Tibial artery (tissue), 4 donors: ENCODE measurements around the gene STAT5A.

Experiments
- DNase-seq, 2 donors: peaks; one replicate each; pipeline ENCODE4 v3.0.0-alpha.2; 2019
- H3K27ac ChIP-seq, 2 donors: fragments of 200-600 bp; sonication (generic) in 1 of 2; 1 replicate in 1 of 2; 2 replicates in 1 of 2; pipeline ENCODE4 v1.5.1; 2018 to 2019; ENCODE audit warnings: mild to moderate bottlenecking in 1 of 2
- H3K27me3 ChIP-seq, 2 donors: fragments of 200-600 bp; sonication (generic) in 1 of 2; one replicate each; pipeline versions ENCODE4 v1.5.1 to v1.6.0; 2016 to 2019
- H3K36me3 ChIP-seq, 3 donors: fragments of 200-600 bp; sonication (generic) in 2 of 3; one replicate each; pipeline ENCODE4 v1.5.1; 2016 to 2019; ENCODE audit warnings: mild to moderate bottlenecking in 2 of 3
- H3K4me1 ChIP-seq, 4 donors: fragments of 200-600 bp; sonication (generic) in 2 of 4; 1 replicate in 3 of 4; 2 replicates in 1 of 4; pipeline ENCODE4 v1.5.1; 2016 to 2019
- H3K4me3 ChIP-seq, 2 donors: fragments of 200-600 bp; sonication (generic) in 1 of 2; 1 replicate in 1 of 2; 2 replicates in 1 of 2; pipeline ENCODE4 v1.5.1; 2018 to 2019; ENCODE audit warnings: mild to moderate bottlenecking in 2 of 2
- H3K9me3 ChIP-seq, 3 donors: fragments of 200-600 bp; sonication (generic) in 1 of 3; one replicate each; pipeline ENCODE4 v1.5.1; 2016 to 2019
- intact Hi-C: fragments of 100-400 bp; cut with DNase I; formaldehyde crosslinking; loops from one replicate; pipeline ENCODE4 v1.15.0; 2023; ENCODE audit warnings: low total_unique reads
- TF ChIP-seq, protein P1 (sequence below), 2 experiments: fragments of 200-600 bp in 1 of 2; fragments of 450-650 bp in 1 of 2; IDR thresholded peaks; one replicate each; pipeline ENCODE4 v1.5.1; 2017 to 2019; ENCODE audit warnings: antibody characterized with exemption in 2 of 2, mild to moderate bottlenecking in 1 of 2, moderate library complexity in 1 of 2

The STAT5A gene

DNA sequence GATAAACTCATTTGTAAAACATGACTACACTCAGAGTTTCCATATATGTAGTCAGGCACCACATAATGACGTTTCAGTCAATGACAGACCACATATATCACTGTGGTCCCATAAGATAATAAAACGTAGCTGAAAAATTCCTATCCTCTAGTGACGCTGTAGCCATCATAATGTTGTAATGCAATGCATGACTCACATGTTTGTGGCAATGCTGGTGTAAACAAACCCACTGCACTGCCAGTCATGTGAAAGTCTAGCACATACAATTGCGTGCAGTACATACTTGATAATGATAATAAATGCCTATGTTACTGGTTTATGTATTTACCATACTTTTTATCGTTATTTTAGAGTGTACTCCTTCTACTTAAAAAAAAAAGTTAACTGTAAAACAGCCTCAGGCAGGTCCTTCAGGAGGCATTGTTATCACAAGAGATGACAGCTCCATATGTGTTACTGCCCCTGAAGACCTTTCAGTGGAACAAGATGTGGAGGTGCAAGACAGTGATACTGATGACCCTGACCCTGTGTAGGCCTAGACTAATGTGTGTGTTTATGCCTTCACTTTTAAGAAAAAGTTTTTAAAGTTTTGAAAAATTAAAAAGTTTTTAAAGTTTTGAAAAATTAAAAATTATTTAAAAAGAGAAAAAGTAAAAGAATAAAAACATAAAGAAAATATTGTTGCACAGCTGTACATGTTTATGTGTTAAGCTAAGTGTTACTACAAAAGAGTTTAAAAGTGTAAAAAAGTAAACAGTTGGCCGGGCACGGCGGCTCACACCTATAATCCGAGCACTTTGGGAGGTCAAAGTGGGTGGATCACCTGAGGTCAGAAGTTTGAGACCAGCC, 21.2 kb upstream of the STAT5A start:
- peaks cover 0 to 11% (median under 1%) of the 10 kb centered on the region in 4 donors for H3K4me1 ChIP-seq
- no peaks in the 10 kb centered on the region for H3K27me3 ChIP-seq
- no peaks in the 10 kb centered on the region for H3K9me3 ChIP-seq
- DNase-seq, result no peak
- TF ChIP-seq, protein P1, sequence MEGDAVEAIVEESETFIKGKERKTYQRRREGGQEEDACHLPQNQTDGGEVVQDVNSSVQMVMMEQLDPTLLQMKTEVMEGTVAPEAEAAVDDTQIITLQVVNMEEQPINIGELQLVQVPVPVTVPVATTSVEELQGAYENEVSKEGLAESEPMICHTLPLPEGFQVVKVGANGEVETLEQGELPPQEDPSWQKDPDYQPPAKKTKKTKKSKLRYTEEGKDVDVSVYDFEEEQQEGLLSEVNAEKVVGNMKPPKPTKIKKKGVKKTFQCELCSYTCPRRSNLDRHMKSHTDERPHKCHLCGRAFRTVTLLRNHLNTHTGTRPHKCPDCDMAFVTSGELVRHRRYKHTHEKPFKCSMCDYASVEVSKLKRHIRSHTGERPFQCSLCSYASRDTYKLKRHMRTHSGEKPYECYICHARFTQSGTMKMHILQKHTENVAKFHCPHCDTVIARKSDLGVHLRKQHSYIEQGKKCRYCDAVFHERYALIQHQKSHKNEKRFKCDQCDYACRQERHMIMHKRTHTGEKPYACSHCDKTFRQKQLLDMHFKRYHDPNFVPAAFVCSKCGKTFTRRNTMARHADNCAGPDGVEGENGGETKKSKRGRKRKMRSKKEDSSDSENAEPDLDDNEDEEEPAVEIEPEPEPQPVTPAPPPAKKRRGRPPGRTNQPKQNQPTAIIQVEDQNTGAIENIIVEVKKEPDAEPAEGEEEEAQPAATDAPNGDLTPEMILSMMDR (IDR thresholded peaks at IDR 0.05), result no peak
- no peak overlapping the region for H3K27ac ChIP-seq
- intact Hi-C loops, result no loop called here
- H3K4me3 ChIP-seq, result no peak overlapping the region
- H3K36me3 ChIP-seq, result no peaks in the 10 kb centered on the region

DNA sequence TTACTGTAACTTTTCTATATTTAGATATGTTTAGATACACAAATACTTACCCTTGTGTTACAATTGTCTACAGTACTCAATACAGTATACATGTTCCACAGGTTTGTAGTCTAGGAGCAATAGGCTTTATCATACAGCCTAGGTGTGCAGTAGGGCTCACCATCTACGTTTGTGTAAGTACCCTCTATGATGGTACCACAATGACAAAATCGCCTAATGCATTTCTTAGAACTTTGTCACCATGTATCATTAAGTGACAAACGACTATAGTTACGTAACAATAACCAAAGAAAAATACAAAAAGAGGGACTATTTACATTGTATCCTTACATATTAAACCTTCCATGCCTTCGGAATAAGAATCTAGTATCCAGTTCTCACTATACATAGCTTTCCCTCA, 20.1 kb upstream of the STAT5A start:
- intact Hi-C loops, result no loop called here
- no peaks in the 10 kb centered on the region for H3K27me3 ChIP-seq
- H3K4me1 ChIP-seq, result peaks cover 0 to 16% (median 2%) of the 10 kb centered on the region in 4 donors
- H3K4me3 ChIP-seq, result no peak overlapping the region
- H3K27ac ChIP-seq, result no peak overlapping the region
- TF ChIP-seq, protein P1 (IDR thresholded peaks at IDR 0.05), result no peak
- no peaks in the 10 kb centered on the region for H3K36me3 ChIP-seq
- H3K9me3 ChIP-seq, result no peaks in the 10 kb centered on the region
- DNase-seq, result no peak

DNA sequence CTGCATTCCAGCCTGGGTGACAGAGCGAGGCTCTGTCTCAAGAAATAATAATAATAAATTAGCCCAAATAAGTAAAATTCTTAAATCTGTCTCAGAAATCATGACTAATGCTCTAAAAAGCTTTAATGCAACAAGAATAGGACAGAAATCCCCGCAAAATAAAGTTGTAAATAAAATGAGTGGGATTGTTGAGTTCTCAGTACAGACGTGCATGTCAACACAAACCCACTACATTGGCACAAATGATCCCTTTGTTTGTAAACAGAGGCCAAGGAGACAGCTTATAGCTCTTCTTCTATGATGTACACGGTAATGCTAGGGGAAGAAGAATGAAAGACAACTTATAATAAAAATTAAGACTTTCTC, 18.1 kb upstream of the STAT5A start:
- Histone ChIP-seq H3K9me3 (no peaks in the 10 kb centered on the region), H3K36me3 (no peaks in the 10 kb centered on the region), H3K27ac (no peak overlapping the region), H3K4me1 (peaks cover 0 to 35% (median 6%) of the 10 kb centered on the region in 4 donors), H3K4me3 (no peak overlapping the region), H3K27me3 (no peaks in the 10 kb centered on the region)
- intact Hi-C loops, result no loop called here
- no peak for DNase-seq
- TF ChIP-seq, protein P1 (IDR thresholded peaks at IDR 0.05), result no peak

DNA sequence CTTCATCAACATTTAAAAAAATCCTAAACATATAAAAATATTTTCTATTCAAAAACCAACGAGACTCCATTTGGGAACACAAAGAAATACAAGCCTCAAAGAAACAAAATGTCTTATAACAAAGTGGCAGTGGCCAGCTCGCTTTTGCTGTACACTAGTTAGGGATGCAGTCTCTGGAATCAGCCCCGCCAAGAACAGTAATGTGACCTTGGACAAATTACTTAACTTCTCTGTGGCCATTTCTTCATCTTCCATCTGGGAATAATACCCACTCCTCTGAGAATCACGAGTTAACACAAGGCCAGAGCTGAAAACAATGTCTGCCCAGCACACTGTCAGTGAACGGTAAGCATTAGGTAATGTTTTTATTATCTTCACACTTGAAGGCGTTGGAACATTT, 17.7 kb upstream of the STAT5A start:
- intact Hi-C loops, result no loop called here
- H3K36me3 ChIP-seq, result no peaks in the 10 kb centered on the region
- H3K27me3 ChIP-seq, result no peaks in the 10 kb centered on the region
- no peak overlapping the region for H3K4me3 ChIP-seq
- H3K27ac ChIP-seq, result no peak overlapping the region
- H3K9me3 ChIP-seq, result no peaks in the 10 kb centered on the region
- peaks cover 0 to 35% (median 6%) of the 10 kb centered on the region in 4 donors for H3K4me1 ChIP-seq
- no peak for DNase-seq
- TF ChIP-seq, protein P1 (IDR thresholded peaks at IDR 0.05), result no peak

DNA sequence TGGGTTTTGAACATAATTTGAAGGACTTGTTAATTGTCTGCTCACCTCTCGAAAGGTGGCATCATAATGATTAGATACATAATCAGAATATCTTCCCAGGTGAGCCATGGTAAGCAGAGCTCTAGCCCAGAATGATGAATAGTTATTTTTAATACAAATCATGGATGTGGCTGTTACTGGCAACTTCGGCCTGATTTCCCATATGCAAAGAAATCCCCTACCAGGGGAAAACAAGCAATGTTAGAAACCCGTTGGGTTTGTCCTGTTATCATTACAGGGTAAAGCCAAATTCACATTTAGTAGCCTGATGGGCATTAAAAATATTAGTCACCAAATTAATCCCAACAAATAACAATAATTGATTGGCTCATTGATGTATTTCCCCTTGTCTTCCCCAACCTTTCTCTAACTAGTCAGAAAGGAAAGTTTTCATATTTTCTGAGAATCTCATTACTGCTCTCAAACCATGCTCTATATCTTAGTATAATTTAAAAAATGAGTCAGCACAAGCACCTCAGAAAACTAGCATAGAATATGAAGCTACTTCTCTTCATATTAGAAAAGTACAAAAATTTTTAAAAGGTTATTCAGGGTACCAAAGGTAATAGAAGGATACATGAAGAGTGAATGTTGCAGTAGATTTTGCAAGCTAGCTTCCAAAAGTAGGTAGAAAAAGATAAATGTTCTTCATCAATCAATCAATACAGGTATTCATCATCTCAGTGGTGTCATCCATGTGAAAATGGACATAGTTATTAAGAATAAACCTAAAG, 17.1 kb upstream of the STAT5A start:
- no peak for DNase-seq
- Histone ChIP-seq H3K27me3 (no peaks in the 10 kb centered on the region), H3K27ac (no peak overlapping the region), H3K4me3 (no peak overlapping the region), H3K9me3 (no peaks in the 10 kb centered on the region), H3K36me3 (no peaks in the 10 kb centered on the region), H3K4me1 (peaks cover 0 to 35% (median 6%) of the 10 kb centered on the region in 4 donors)
- TF ChIP-seq, protein P1 (IDR thresholded peaks at IDR 0.05), result no peak
- intact Hi-C loops, result no loop called here
